Naive thymus-derived CD8-positive, alpha-beta T cell (primary cell): ENCODE data around the gene GPR146. TPM values are rescaled to one million over a fixed set of nuclear protein-coding genes. Genes with fewer than 3 reads are reported as not detected.

ENCODE experiments used
- ATAC-seq, 2 donors: fragments of 150-1000 bp; cut with Tn5 transposase in 1 of 2; sonication (Bioruptor Pico), chemical (Tn5 transposase) in 1 of 2; 1 replicate in 1 of 2; 2 replicates in 1 of 2; pipeline ENCODE4 v1.10.0; 2021; ENCODE audit warnings: mild to moderate bottlenecking in 2 of 2, moderate library complexity in 2 of 2
- POLR2A ChIA-PET: fragments of 350-600 bp; sonication (Branson Sonifier 250); formaldehyde crosslinking; loops from one replicate; lab custom pipeline; 2021; ENCODE audit warnings: antibody characterized with exemption; lab: Charles Lee
- DNase-seq, 10 donors: peaks; one replicate each; pipeline versions ENCODE4 v3.0.0 to v3.0.0-alpha.2; 2020 to 2022
- H3K27ac Mint-ChIP-seq, 10 donors: one replicate each; pipeline ENCODE4 v1.8.0; 2020 to 2022; ENCODE audit warnings: mild to moderate bottlenecking in 10 of 10, mixed read lengths in 10 of 10, moderate library complexity in 4 of 10, inconsistent platforms in 1 of 10
- H3K27me3 Mint-ChIP-seq, 5 donors: one replicate each; pipeline ENCODE4 v1.8.0; 2021 to 2022; ENCODE audit warnings: mixed read lengths in 5 of 5
- H3K36me3 Mint-ChIP-seq, 3 donors: one replicate each; pipeline ENCODE4 v1.8.0; 2020 to 2022; ENCODE audit warnings: mixed read lengths in 3 of 3, mild to moderate bottlenecking in 2 of 3, inconsistent platforms in 1 of 3
- H3K4me1 Mint-ChIP-seq, 4 donors: one replicate each; pipeline ENCODE4 v1.8.0; 2021 to 2022; ENCODE audit warnings: mixed read lengths in 4 of 4
- H3K4me3 Mint-ChIP-seq, 10 donors: one replicate each; pipeline ENCODE4 v1.8.0; 2020 to 2022; ENCODE audit warnings: mild to moderate bottlenecking in 10 of 10, mixed read lengths in 10 of 10, moderate library complexity in 6 of 10, inconsistent platforms in 1 of 10
- H3K9me3 Mint-ChIP-seq, 9 donors: one replicate each; pipeline ENCODE4 v1.8.0; 2020 to 2022; ENCODE audit warnings: mixed read lengths in 9 of 9, mild to moderate bottlenecking in 3 of 9, inconsistent platforms in 1 of 9, moderate library complexity in 1 of 9
- polyA plus RNA-seq, 3 donors: library from polyadenylated mRNA; unstranded; fragments of 300-500 nt; fragmentation: Illumina TruSeq; gene quantifications; one replicate each; pipeline ENCODE4 v1.2.3, GENCODE V29; 2021
- total RNA-seq, 8 experiments: library from RNA in 2 of 8; stranded (reverse) in 2 of 8; gene quantifications; one replicate each; pipeline ENCODE4 v1.2.3 and lab custom pipeline; 2021 to 2026

GPR146 gene
- total and polyA plus RNA-seq, 5 experiments from 2014 or later = 1.4 to 9.5 (median 3.8) TPM

DNA sequence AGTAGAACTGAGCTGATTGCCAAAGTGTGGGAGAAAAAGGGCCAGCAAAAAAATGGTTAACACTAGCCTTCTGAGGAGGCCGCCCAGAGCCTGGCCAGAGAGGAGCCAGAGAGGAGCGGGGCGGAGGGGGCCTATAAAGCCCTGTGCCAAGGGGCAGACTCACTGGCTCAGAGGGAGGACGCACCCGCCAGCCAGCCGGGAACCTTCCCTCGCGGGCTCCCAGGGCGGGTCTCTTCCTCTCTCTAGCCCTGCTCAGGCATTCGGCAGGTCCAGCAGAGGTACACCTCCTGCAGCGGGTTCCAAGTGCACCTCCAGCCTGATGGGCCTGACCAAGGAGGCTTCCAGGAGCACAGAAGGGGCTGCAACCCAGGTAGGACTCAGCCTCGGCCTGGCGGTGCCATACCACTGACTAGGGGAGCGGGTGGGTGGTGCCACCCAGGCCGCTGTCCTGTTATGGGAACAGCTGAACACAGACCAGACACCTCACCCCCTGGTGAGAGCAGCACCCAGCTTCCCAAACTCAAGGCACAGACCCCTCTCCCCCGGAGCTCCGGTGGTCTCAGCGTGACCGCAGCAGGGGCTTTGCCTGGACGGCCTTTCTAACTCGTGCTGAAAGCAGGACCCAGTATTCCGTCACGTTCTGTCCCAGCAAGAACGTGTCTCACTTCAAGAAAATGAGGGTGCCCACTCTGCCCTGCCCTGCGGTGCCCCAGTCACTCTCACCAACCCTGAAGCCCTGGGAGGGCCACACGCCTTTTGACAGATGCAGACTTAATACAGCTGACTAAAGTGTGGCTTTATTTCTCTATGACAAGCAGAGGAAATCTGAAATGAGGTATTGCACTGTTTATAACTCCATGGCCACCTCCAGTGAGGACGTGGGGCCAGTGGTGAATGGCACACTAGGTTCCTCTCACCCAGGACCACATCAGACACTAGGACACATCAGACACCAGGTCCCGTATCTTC, 43.9 kb downstream of the GPR146 start, which contains the start of gene GPER1:
Gene GPER1, plus strand, starts transcription at position 162 of the 969 bp plus-strand sequence. CDS start 3,616 bp downstream, outside the sequence.
- no peaks in the 10 kb centered on the region for H3K27me3 Mint-ChIP-seq

DNA sequence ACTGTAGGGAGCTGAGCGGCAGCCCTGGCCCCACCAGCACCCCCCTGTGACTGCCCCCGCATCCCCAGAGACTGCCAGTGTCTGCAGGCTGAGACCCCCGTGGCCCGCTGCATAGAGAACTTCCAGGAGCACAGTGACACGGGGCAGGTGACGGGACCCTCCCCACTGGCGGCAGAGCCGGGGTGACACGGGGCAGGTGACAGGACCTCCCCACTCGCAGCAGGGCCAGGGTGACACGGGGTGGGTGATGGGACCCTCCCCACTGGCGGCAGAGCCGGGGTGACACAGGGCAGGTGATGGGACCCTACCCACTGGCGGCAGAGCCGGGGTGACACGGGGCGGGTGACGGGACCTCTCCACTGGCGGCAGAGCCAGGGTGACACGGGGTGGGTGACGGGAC, 45.9 kb downstream of the GPR146 start:
- H3K4me1 Mint-ChIP-seq = peaks cover 8 to 20% (median 12%) of the 10 kb centered on the region in 4 donors
- DNase-seq (no peak), ATAC-seq (no peak)
- no peak overlapping the region for H3K27ac Mint-ChIP-seq
- H3K9me3 Mint-ChIP-seq = no peaks in the 10 kb centered on the region
- peaks cover 0 to 3% (median 0%) of the 10 kb centered on the region in 3 donors for H3K36me3 Mint-ChIP-seq
- no peaks in the 10 kb centered on the region for H3K27me3 Mint-ChIP-seq
- no peak overlapping the region for H3K4me3 Mint-ChIP-seq
- POLR2A ChIA-PET = no interaction called here

More for the DNA sequence above, 43.9 kb downstream of the GPR146 start, which contains the start of gene GPER1:
- Mint-ChIP-seq H3K4me1 (peaks cover 8 to 24% (median 12%) of the 10 kb centered on the region in 4 donors), H3K27ac (peak within 1 kb of the TSS in 6 of 10 donors; percentile 20 to 75 (median 59)), H3K36me3 (peaks cover 0 to 3% (median 0%) of the 10 kb centered on the region in 3 donors), H3K9me3 (no peaks in the 10 kb centered on the region), H3K4me3 (peak within 1 kb of the TSS; percentile 70 to 85 (median 79))
- POLR2A ChIA-PET = no interaction called here
- DNase-seq (no peak), ATAC-seq (no peak)

DNA sequence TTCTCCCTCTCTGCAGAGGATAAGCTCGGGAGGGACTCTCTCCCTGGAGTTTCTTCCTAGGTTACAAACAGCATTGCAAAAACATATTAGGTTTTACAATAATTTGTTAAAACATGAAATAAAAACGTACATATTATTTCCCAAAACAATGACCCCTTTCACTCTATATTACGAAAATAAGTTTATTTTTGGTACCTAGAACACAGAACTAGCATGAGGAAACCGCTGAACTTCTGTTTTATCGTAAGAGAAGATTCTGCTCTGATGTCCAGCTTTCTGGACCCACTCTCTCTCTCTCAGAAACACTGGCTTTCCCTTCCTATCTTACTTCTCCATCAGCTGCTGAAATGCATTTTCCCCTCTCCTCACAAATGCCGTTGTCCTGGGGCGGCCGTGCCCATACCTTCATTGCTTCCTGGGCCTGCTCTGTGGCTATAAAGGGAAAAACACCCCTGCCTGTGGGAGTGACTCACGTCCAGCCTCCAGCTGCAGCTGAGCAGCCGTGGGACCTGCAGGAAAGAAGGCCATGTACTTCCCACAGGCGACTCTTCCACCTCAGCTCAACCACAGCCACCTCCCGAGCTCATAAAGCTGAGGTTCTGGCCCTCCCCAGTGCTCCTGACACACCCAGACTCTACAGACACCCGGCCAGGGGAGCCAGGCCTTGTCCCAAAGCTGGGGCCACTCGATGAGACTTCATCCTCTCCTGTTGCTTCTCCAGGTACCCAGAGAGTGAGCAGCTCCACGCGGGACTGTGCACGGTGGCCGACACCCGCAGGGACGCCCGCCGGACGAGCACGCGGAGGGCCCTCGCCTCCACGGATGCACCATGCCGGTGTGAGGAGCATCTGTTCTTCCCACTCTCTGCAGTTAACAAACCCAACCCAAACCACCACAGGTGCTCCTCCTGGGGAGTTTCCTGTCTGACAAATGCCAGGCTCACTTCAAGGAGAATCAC, 46.6 kb downstream of the GPR146 start:
- Mint-ChIP-seq H3K4me3 (no peak overlapping the region), H3K27ac (peak overlapping the region in 1 of 10 donors; percentile 57), H3K4me1 (peaks cover 8 to 16% (median 12%) of the 10 kb centered on the region in 4 donors), H3K36me3 (peaks cover 0 to 3% (median 0%) of the 10 kb centered on the region in 3 donors), H3K27me3 (no peaks in the 10 kb centered on the region), H3K9me3 (no peaks in the 10 kb centered on the region)
- POLR2A ChIA-PET = no interaction called here
- no peak for ATAC-seq
- no peak for DNase-seq

DNA sequence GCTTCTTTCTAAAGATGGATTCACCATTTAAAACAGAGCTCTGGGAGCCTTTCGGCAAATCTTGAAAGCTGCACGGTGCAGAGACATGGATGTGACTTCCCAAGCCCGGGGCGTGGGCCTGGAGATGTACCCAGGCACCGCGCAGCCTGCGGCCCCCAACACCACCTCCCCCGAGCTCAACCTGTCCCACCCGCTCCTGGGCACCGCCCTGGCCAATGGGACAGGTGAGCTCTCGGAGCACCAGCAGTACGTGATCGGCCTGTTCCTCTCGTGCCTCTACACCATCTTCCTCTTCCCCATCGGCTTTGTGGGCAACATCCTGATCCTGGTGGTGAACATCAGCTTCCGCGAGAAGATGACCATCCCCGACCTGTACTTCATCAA, 47.3 kb downstream of the GPR146 start:
- POLR2A ChIA-PET = no interaction called here
- Mint-ChIP-seq H3K27me3 (no peaks in the 10 kb centered on the region), H3K4me1 (peaks cover 6 to 11% (median 8%) of the 10 kb centered on the region in 4 donors), H3K27ac (no peak overlapping the region), H3K36me3 (peaks cover 0 to 3% (median 0%) of the 10 kb centered on the region in 3 donors), H3K9me3 (no peaks in the 10 kb centered on the region), H3K4me3 (no peak overlapping the region)
- DNase-seq = no peak
- no peak for ATAC-seq

DNA sequence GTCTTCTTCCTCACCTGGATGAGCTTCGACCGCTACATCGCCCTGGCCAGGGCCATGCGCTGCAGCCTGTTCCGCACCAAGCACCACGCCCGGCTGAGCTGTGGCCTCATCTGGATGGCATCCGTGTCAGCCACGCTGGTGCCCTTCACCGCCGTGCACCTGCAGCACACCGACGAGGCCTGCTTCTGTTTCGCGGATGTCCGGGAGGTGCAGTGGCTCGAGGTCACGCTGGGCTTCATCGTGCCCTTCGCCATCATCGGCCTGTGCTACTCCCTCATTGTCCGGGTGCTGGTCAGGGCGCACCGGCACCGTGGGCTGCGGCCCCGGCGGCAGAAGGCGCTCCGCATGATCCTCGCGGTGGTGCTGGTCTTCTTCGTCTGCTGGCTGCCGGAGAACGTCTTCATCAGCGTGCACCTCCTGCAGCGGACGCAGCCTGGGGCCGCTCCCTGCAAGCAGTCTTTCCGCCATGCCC, 47.9 kb downstream of the GPR146 start:
- no peak for ATAC-seq
- no peak overlapping the region for H3K27ac Mint-ChIP-seq
- no peaks in the 10 kb centered on the region for H3K27me3 Mint-ChIP-seq
- no peaks in the 10 kb centered on the region for H3K9me3 Mint-ChIP-seq
- no peak overlapping the region for H3K4me3 Mint-ChIP-seq
- H3K4me1 Mint-ChIP-seq = peaks cover under 1 to 6% (median 5%) of the 10 kb centered on the region in 4 donors
- H3K36me3 Mint-ChIP-seq = peaks cover 0 to 3% (median 0%) of the 10 kb centered on the region in 3 donors
- POLR2A ChIA-PET = no interaction called here
- no peak for DNase-seq

DNA sequence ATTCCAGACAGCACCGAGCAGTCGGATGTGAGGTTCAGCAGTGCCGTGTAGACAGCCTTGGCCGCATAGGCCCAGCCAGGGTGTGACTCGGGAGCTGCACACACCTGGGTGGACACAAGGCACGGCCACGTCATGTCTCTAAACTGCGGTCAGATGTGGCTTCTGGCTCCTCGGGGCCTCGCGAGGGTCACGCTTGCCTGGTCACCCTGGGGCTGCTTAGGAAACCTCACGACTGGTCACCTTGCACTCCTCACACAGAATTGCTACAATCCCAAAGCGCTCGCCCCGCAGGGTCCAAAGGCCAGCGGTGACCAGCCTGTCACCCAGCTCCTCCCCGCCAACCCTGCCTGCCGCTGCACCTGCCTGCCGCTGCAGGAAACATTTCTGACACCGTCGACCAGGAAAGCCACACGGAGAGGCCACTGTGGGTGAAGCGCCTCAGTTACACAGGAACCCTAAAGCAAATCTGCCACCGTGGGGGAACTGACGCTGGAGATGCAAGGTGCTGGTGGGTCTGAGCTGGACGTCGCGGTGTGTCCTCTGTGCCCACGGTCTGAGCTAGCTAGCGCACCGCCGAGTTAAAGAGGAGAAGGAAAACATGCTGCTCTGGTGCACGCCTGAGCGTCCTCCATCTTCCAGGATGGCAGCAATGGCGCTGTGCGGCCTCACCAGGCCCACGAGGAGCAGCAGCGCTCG, 48.6 kb downstream of the GPR146 start:
- Mint-ChIP-seq H3K27me3 (no peaks in the 10 kb centered on the region), H3K9me3 (peaks cover 0 to under 1% (median 0%) of the 10 kb centered on the region in 9 donors), H3K4me3 (no peak overlapping the region), H3K36me3 (peaks cover 4 to 7% (median 6%) of the 10 kb centered on the region in 3 donors), H3K27ac (no peak overlapping the region), H3K4me1 (peaks cover 0 to 4% (median 0%) of the 10 kb centered on the region in 4 donors)
- ATAC-seq (no peak), DNase-seq (no peak)
- POLR2A ChIA-PET = no interaction called here

DNA sequence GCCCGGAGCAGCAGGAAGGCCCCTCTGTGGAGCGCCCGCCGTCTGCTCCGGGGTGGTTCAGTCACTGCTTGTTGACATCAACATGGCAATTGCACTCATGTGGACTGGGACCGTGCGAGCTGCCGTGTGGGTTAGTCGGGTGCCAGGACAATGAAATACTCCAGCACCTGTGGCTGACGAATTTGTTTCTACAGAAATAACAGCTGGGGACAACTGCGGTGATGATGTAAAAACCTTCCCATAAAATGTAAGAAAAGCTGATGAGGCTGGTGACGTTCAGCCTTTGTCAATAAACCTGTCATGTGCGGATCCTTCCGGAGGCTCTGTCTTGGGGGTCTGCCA, 49.1 kb downstream of the GPR146 start:
- peaks cover 0 to 4% (median 0%) of the 10 kb centered on the region in 9 donors for H3K9me3 Mint-ChIP-seq
- ATAC-seq (no peak), DNase-seq (no peak)
- no peak overlapping the region for H3K27ac Mint-ChIP-seq
- peaks cover 8 to 10% (median 8%) of the 10 kb centered on the region in 3 donors for H3K36me3 Mint-ChIP-seq
- no peak overlapping the region for H3K4me3 Mint-ChIP-seq
- no peaks in the 10 kb centered on the region for H3K27me3 Mint-ChIP-seq
- peaks cover 0 to 4% (median 0%) of the 10 kb centered on the region in 4 donors for H3K4me1 Mint-ChIP-seq
- POLR2A ChIA-PET = interaction anchor here (0.5 kb wide), 1 partner anchor 143 kb away, joined by 3 read pairs; no protein-coding TSS in a partner anchor

DNA sequence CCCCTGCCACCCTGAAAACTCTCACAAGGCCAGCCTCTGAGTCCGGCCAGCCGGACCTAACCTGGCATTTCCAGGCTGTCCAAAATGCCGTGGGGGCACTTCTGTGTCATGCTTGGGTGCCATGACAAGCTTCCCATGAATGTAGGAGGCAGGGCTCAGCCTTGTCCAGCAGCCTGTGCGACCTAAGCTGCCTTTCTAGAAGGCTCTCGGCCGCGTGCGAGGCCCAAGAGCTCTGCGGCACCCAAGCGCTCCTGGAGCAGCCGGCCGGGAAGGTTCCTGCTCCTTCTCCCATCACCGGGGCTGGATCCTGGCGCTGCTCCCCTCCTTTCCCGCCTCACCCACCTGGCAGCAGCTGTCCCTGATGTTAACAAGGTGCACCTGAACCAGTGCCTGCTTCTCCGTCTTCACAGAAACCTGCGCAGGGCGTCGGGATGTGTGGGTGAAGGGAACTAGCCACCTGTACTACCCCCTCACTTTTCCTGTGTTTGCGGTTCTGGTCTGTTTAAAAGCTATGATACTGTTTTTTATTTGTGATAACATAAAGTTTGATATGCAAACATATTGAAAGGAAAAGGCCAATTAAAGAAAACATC, 49.7 kb downstream of the GPR146 start:
- H3K36me3 Mint-ChIP-seq = peaks cover 8 to 10% (median 8%) of the 10 kb centered on the region in 3 donors

DNA sequence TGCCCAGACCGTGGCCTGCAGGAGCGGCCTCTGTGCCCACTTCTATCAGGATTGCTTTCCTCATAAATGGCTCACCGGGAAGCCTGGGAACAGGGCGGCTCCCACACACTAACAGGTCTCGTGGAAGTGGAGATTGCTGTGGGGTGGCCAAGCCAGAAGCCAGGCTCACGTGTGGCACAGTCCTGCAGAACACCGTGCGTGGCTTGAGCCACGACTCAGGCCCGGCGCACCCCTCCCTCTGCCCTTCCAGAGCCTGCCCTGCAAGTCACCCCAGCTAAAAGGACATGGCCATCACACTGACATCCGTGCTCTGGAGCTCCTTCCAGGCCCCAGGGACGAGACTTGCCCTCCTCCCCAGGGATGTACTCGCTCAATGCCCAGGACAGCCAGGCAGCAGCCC, 50.5 kb downstream of the GPR146 start:
- no peak overlapping the region for H3K4me3 Mint-ChIP-seq
- H3K4me1 Mint-ChIP-seq = peaks cover 0 to 4% (median 0%) of the 10 kb centered on the region in 4 donors
- H3K27me3 Mint-ChIP-seq = no peaks in the 10 kb centered on the region
- no peak for DNase-seq
- peaks cover 0 to 4% (median 0%) of the 10 kb centered on the region in 9 donors for H3K9me3 Mint-ChIP-seq
- H3K27ac Mint-ChIP-seq = no peak overlapping the region
- ATAC-seq = no peak
- POLR2A ChIA-PET = no interaction called here
- peaks cover 8 to 10% (median 8%) of the 10 kb centered on the region in 3 donors for H3K36me3 Mint-ChIP-seq

More for the DNA sequence above, 49.7 kb downstream of the GPR146 start:
- Mint-ChIP-seq H3K9me3 (peaks cover 0 to 4% (median 0%) of the 10 kb centered on the region in 9 donors), H3K4me3 (no peak overlapping the region), H3K4me1 (peaks cover 0 to 4% (median 0%) of the 10 kb centered on the region in 4 donors), H3K27me3 (no peaks in the 10 kb centered on the region), H3K27ac (no peak overlapping the region)
- ATAC-seq (no peak), DNase-seq (no peak)
- POLR2A ChIA-PET = interaction anchor here (0.5 kb wide), 1 partner anchor 143 kb away, joined by 3 read pairs; no protein-coding TSS in a partner anchor

DNA sequence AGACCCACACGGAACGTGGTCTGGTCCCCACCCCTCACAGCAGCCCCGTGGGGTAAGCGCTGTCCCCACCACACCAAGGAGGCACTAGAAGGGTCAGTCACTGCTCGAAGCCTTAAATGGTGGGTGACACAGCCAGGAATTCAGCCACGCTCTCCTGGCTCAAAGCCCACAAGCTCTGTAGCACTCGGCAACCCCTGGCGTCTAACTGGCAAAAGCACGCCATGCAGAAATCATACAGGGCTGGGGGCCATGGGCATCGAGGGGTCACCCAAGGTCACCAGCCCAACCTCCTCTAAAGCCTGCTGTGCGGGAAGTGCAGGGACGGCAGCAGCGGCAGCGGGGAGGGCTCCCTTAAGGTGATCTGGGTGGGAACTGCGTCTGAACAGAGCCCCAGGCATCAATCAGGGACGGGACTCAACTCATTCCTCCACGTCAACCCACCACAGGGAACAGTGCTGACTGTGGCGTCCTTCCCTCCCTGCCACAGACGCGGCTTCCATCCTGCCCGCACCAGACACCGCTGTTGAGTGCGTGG, 51.3 kb downstream of the GPR146 start:
- H3K36me3 Mint-ChIP-seq = peaks cover 8 to 10% (median 8%) of the 10 kb centered on the region in 3 donors
- no peak overlapping the region for H3K27ac Mint-ChIP-seq
- H3K9me3 Mint-ChIP-seq = peaks cover 0 to 4% (median 0%) of the 10 kb centered on the region in 9 donors
- DNase-seq (no peak), ATAC-seq (no peak)
- POLR2A ChIA-PET = no interaction called here
- no peaks in the 10 kb centered on the region for H3K27me3 Mint-ChIP-seq
- H3K4me3 Mint-ChIP-seq = no peak overlapping the region
- H3K4me1 Mint-ChIP-seq = peaks cover 0 to 4% (median 0%) of the 10 kb centered on the region in 4 donors
